H1 (cell line): ENCODE data around the gene PI4KA. TPM values are rescaled to one million over a fixed set of nuclear protein-coding genes. Genes with fewer than 3 reads are reported as not detected.

Experiments
- CTCF ChIA-PET: fragments of 300-600 bp; sonication (Branson Sonifier 250); formaldehyde crosslinking; loops from one replicate; lab custom pipeline; 2021; ENCODE audit not compliant: partially characterized antibody; lab: Charles Lee
- POLR2A ChIA-PET: fragments of 300-600 bp; sonication (Branson Sonifier 250); formaldehyde crosslinking; loops from one replicate; lab custom pipeline; 2021; ENCODE audit warnings: inconsistent platforms; ENCODE audit not compliant: partially characterized antibody; lab: Charles Lee
- DNase-seq, 2 experiments: peaks; one replicate each; pipeline versions ENCODE4 v3.0.0 to v3.0.0-alpha.2; 2010 to 2022; ENCODE audit warnings: low spot score in 2 of 2, low read depth in 1 of 2, mixed read lengths in 1 of 2
- FAIRE-seq: peaks from 2 replicates; lab custom pipeline; 2011; peaks lifted over from hg19 to GRCh38; lab: Jason Lieb, UNC
- H2AFZ ChIP-seq: 2 replicates; pipeline ENCODE4 v1.8.1; 2012; ENCODE audit warnings: low read length, inconsistent platforms
- H2AK5ac ChIP-seq: 2 replicates; pipeline ENCODE4 v1.6.1; 2013; ENCODE audit warnings: low read depth, low read length
- H2BK120ac ChIP-seq: replicated peaks from 2 replicates; pipeline ENCODE3; 2013; ENCODE audit warnings: low read depth, low read length, inconsistent platforms
- H2BK12ac ChIP-seq: 2 replicates; pipeline ENCODE4 v1.6.1; 2013; ENCODE audit warnings: low read depth, low read length
- H2BK15ac ChIP-seq: 2 replicates; pipeline ENCODE4 v1.6.1; 2013; ENCODE audit warnings: low read length
- H2BK20ac ChIP-seq: 2 replicates; pipeline ENCODE4 v1.6.1; 2013; ENCODE audit warnings: low read length
- H2BK5ac ChIP-seq: 2 replicates; pipeline ENCODE4 v1.6.1; 2013; ENCODE audit warnings: low read depth, low read length
- H3K14ac ChIP-seq: 2 replicates; pipeline ENCODE4 v1.6.1; 2013; ENCODE audit warnings: inconsistent platforms; ENCODE audit not compliant: insufficient read length
- H3K18ac ChIP-seq: 2 replicates; pipeline ENCODE4 v1.6.1; 2013; ENCODE audit warnings: low read length; ENCODE audit errors: extremely low read depth
- H3K23ac ChIP-seq: 2 replicates; pipeline ENCODE4 v1.6.1; 2013; ENCODE audit warnings: inconsistent platforms; ENCODE audit not compliant: insufficient read length
- H3K23me2 ChIP-seq: 2 replicates; pipeline ENCODE4 v1.6.1; 2013; ENCODE audit warnings: low read depth, low read length
- H3K27ac ChIP-seq: 2 replicates; pipeline ENCODE4 v1.6.1; 2011; ENCODE audit warnings: low read depth, low read length, inconsistent platforms
- H3K27me3 ChIP-seq, 4 experiments: replicated peaks in 1 of 4; 1 replicate in 1 of 4; 2 replicates in 3 of 4; pipeline versions ENCODE4 v1.6.1 to v1.8.1; 2011 to 2013; ENCODE audit warnings: low read length in 3 of 4, mild to moderate bottlenecking in 3 of 4, inconsistent platforms in 2 of 4, mixed read lengths in 2 of 4, moderate library complexity in 1 of 4; ENCODE audit not compliant: control insufficient read depth in 3 of 4, insufficient read depth in 3 of 4; ENCODE audit errors: extremely low read depth in 1 of 4
- H3K36me3 ChIP-seq, 4 experiments: 2 replicates each; pipeline versions ENCODE4 v1.6.1 to v1.8.1; 2011 to 2013; ENCODE audit warnings: mild to moderate bottlenecking in 4 of 4, low read length in 3 of 4, moderate library complexity in 2 of 4, control low read depth in 1 of 4, inconsistent platforms in 1 of 4; ENCODE audit not compliant: insufficient read depth in 4 of 4, control insufficient read depth in 2 of 4
- H3K4ac ChIP-seq: replicated peaks from 2 replicates; pipeline ENCODE3; 2013; ENCODE audit warnings: low read length, low read depth, mixed read lengths, inconsistent platforms; ENCODE audit not compliant: insufficient read length
- H3K4me1 ChIP-seq, 4 experiments: replicated peaks in 1 of 4; 1 replicate in 1 of 4; 2 replicates in 3 of 4; pipeline versions ENCODE4 v1.6.1 to v1.8.1; 2011 to 2013; ENCODE audit warnings: low read length in 3 of 4, inconsistent platforms in 2 of 4, mixed read lengths in 1 of 4; ENCODE audit not compliant: insufficient read depth in 4 of 4, control insufficient read depth in 3 of 4
- H3K4me2 ChIP-seq, 2 experiments: 2 replicates each; pipeline versions ENCODE4 v1.6.1 to v1.8.1; 2011 to 2013; ENCODE audit warnings: low read depth in 2 of 2, low read length in 2 of 2, control low read depth in 1 of 2, inconsistent platforms in 1 of 2, mild to moderate bottlenecking in 1 of 2; ENCODE audit not compliant: insufficient read depth in 1 of 2
- H3K4me3 ChIP-seq, 4 experiments: fragments of 200-600, 300-600 bp in 1 of 4; sonication (generic), shearing (Covaris generic), sonication (Bioruptor Twin) in 1 of 4; 2 replicates each; pipeline versions ENCODE4 v1.5.1 to v1.8.1; 2011 to 2016; ENCODE audit warnings: low read length in 4 of 4, low read depth in 3 of 4, control low read depth in 2 of 4, inconsistent platforms in 2 of 4, mild to moderate bottlenecking in 2 of 4, mixed read lengths in 1 of 4, moderate library complexity in 1 of 4; ENCODE audit not compliant: insufficient read depth in 2 of 4; ENCODE audit errors: extremely low read depth in 1 of 4
- H3K56ac ChIP-seq: replicated peaks from 2 replicates; pipeline ENCODE3; 2013; ENCODE audit warnings: low read depth, mild to moderate bottlenecking, mixed read lengths, low read length, inconsistent platforms; ENCODE audit not compliant: insufficient read length
- H3K79me1 ChIP-seq: 2 replicates; pipeline ENCODE4 v1.6.1; 2013; ENCODE audit warnings: low read depth, low read length, control low read depth
- H3K79me2 ChIP-seq, 2 experiments: 2 replicates each; pipeline versions ENCODE4 v1.6.1 to v1.8.1; 2012 to 2013; ENCODE audit warnings: low read length in 2 of 2, mild to moderate bottlenecking in 2 of 2, inconsistent platforms in 1 of 2; ENCODE audit not compliant: insufficient read depth in 2 of 2, control insufficient read depth in 1 of 2
- H3K9ac ChIP-seq, 4 experiments: replicated peaks in 1 of 4; 1 replicate in 1 of 4; 2 replicates in 3 of 4; pipeline versions ENCODE4 v1.6.1 to v1.8.1; 2011 to 2013; ENCODE audit warnings: low read depth in 3 of 4, low read length in 3 of 4, control low read depth in 2 of 4, mild to moderate bottlenecking in 2 of 4, moderate library complexity in 2 of 4, inconsistent platforms in 1 of 4; ENCODE audit errors: extremely low read depth in 1 of 4
- H3K9me3 ChIP-seq, 2 experiments: 2 replicates each; pipeline versions ENCODE4 v1.6.1 to v1.8.1; 2012 to 2013; ENCODE audit warnings: mild to moderate bottlenecking in 2 of 2, moderate library complexity in 2 of 2, control low read depth in 1 of 2, inconsistent platforms in 1 of 2, low read depth in 1 of 2, low read length in 1 of 2, mixed read lengths in 1 of 2; ENCODE audit not compliant: insufficient read depth in 2 of 2
- H4K20me1 ChIP-seq, 2 experiments: replicated peaks in 1 of 2; 2 replicates each; pipeline versions ENCODE3 to v1.8.1; 2011 to 2013; ENCODE audit warnings: inconsistent platforms in 2 of 2, low read length in 2 of 2, mild to moderate bottlenecking in 1 of 2; ENCODE audit not compliant: insufficient read depth in 2 of 2, control insufficient read depth in 1 of 2
- H4K5ac ChIP-seq: 2 replicates; pipeline ENCODE4 v1.6.1; 2013; ENCODE audit warnings: low read length, low read depth, mixed read lengths, inconsistent platforms; ENCODE audit not compliant: insufficient read length
- H4K8ac ChIP-seq: 2 replicates; pipeline ENCODE4 v1.8.0; 2013; ENCODE audit warnings: mild to moderate bottlenecking, moderate library complexity, low read length, inconsistent platforms; ENCODE audit not compliant: insufficient read depth; ENCODE audit errors: extremely low read depth
- H4K91ac ChIP-seq: replicated peaks from 2 replicates; pipeline ENCODE3; 2013; ENCODE audit warnings: low read length, mixed read lengths, inconsistent platforms; ENCODE audit not compliant: insufficient read length
- GABPA ChIP-seq: IDR thresholded peaks from 2 replicates; pipeline ENCODE4 v1.6.1; 2011; ENCODE audit warnings: mild to moderate bottlenecking, low read length, moderate library complexity, borderline replicate concordance; ENCODE audit not compliant: insufficient read depth
- HDAC6 ChIP-seq: IDR thresholded peaks from one replicate; pipeline ENCODE4 v1.7.1; 2012; ENCODE audit warnings: low read depth, mild to moderate bottlenecking, inconsistent platforms, low read length, moderate library complexity
- KDM4A ChIP-seq: IDR thresholded peaks from one replicate; pipeline ENCODE4 v1.7.1; 2012; ENCODE audit warnings: low read depth, mild to moderate bottlenecking, moderate library complexity, low read length, inconsistent platforms; ENCODE audit not compliant: severe bottlenecking
- NANOG ChIP-seq: IDR thresholded peaks from 2 replicates; pipeline ENCODE4 v1.6.1; 2011; ENCODE audit warnings: low read length, low read depth, mild to moderate bottlenecking, inconsistent platforms; ENCODE audit not compliant: insufficient read depth, poor library complexity, severe bottlenecking
- RAD21 ChIP-seq, 2 experiments: IDR thresholded peaks in 1 of 2; conservative IDR thresholded peaks in 1 of 2; 2 replicates each; pipeline ENCODE4 v1.6.1; 2011; ENCODE audit warnings: low read depth in 2 of 2, low read length in 2 of 2, improper control_type of control experiment in 1 of 2, inconsistent platforms in 1 of 2, mild to moderate bottlenecking in 1 of 2, moderate library complexity in 1 of 2
- RBBP5 ChIP-seq: IDR thresholded peaks from 2 replicates; pipeline ENCODE4 v1.7.1; 2012; ENCODE audit warnings: low read depth, mild to moderate bottlenecking, inconsistent platforms, low read length, moderate library complexity, borderline replicate concordance
- TBP ChIP-seq: IDR thresholded peaks from 2 replicates; pipeline ENCODE4 v1.6.1; 2011; ENCODE audit warnings: low read depth, low read length, improper control_type of control experiment
- TCF12 ChIP-seq: IDR thresholded peaks from 2 replicates; pipeline ENCODE4 v1.6.1; 2011; ENCODE audit warnings: low read depth, mild to moderate bottlenecking, low read length
- WGBS, 2 experiments: shearing (Covaris generic) in 1 of 2; methylation state at CpG; one replicate each; pipeline versions ENCODE4 v1.1.6 to v1.1.7; 2013 to 2015; ENCODE audit warnings: low lambda C conversion rate in 2 of 2, mixed read lengths in 2 of 2, inconsistent platforms in 1 of 2, low coverage in 1 of 2, missing lambda C conversion rate in 1 of 2; ENCODE audit not compliant: insufficient replicate concordance in 2 of 2, insufficient coverage in 1 of 2, insufficient read length in 1 of 2; ENCODE audit errors: extremely low coverage in 1 of 2, missing lambda C conversion rate in 1 of 2; 5-methylcytosine and 5-hydroxymethylcytosine counted together
- polyA plus RNA-seq, 7 experiments: library from polyadenylated mRNA; depleted of rRNA in 3 of 7; stranded (reverse) in 5 of 7; unstranded in 2 of 7; fragments of >200 nt in 5 of 7; fragments of 200-250 nt in 2 of 7; gene quantifications; 1 replicate in 5 of 7; 2 replicates in 1 of 7; 4 replicates in 1 of 7; pipeline versions ENCODE4 v1.2.1 to v1.2.3, GENCODE V29; 2011 to 2013; ENCODE audit warnings: missing spikeins in 2 of 7, mixed read lengths in 2 of 7
- total RNA-seq: library from RNA; stranded (reverse); fragmentation: NEBNext Ultra II Directional; extraction: Animal tissue kit (Norgen Biotek cat#: 25700); gene quantifications from 2 replicates; pipeline ENCODE4 v1.2.1, GENCODE V29; 2021
- TF ChIP-seq, protein P1 (sequence below), 3 experiments: IDR thresholded peaks; 1 replicate in 2 of 3; 2 replicates in 1 of 3; pipeline versions ENCODE4 v1.5.1 to v1.6.1; 2011; ENCODE audit warnings: low read length in 3 of 3, mild to moderate bottlenecking in 3 of 3, inconsistent platforms in 2 of 3, low read depth in 1 of 3, moderate library complexity in 1 of 3; ENCODE audit not compliant: insufficient read depth in 1 of 3; ENCODE audit errors: control extremely low read depth in 1 of 3

PI4KA gene
- total and polyA plus RNA-seq, 2 of the 8 experiments (the other 6 are each of a cell fraction or from before 2014, with no cell fraction given), result 22.5 to 37.7 TPM

- 90% methylated on average over 13 of the region's 13 CpGs; no CpG with 5 or more reads in 1 of the 2 experiments for WGBS, 2 experiments
- Histone ChIP-seq H4K8ac (no peak overlapping the region), H3K23ac (no peak overlapping the region), H3K23me2 (no peaks in the 10 kb centered on the region), H2BK12ac (no peak overlapping the region), H3K27me3 (no peaks in the 10 kb centered on the region), H3K14ac (no peak overlapping the region), H4K5ac (no peak overlapping the region), H3K4me2 (no peak overlapping the region), H4K91ac (no peak overlapping the region), H3K4me1 (peaks cover 0 to 2% (median 0%) of the 10 kb centered on the region in 4 experiments; a peak in 1 of 7 replicates), H2BK120ac (no peak overlapping the region), H2AK5ac (no peak overlapping the region), H4K20me1 (no peaks in the 10 kb centered on the region), H3K4ac (no peak overlapping the region), H3K79me1 (no peaks in the 10 kb centered on the region), H2BK5ac (no peak overlapping the region), H3K9ac (no peak overlapping the region), H3K4me3 (no peak overlapping the region), H3K18ac (no peak overlapping the region), H3K56ac (no peak overlapping the region), H2BK15ac (no peak overlapping the region), H3K79me2 (no peaks in the 10 kb centered on the region), H3K36me3 (peaks cover 0 to 5% (median 3%) of the 10 kb centered on the region in 4 experiments; a peak in 3 of 8 replicates), H2AFZ (no peak overlapping the region), H3K9me3 (no peaks in the 10 kb centered on the region), H2BK20ac (no peak overlapping the region), H3K27ac (no peak overlapping the region)
- ChIA-PET CTCF (interaction anchor here (0.8 to 1.4 kb wide), 4 partner anchors 15 to 106 kb away, joined by 3 to 4 read pairs (median 4); no protein-coding TSS in a partner anchor), POLR2A (no interaction called here)
- FAIRE-seq, result no peak
- no peak for DNase-seq
- TF ChIP-seq, protein P1, sequence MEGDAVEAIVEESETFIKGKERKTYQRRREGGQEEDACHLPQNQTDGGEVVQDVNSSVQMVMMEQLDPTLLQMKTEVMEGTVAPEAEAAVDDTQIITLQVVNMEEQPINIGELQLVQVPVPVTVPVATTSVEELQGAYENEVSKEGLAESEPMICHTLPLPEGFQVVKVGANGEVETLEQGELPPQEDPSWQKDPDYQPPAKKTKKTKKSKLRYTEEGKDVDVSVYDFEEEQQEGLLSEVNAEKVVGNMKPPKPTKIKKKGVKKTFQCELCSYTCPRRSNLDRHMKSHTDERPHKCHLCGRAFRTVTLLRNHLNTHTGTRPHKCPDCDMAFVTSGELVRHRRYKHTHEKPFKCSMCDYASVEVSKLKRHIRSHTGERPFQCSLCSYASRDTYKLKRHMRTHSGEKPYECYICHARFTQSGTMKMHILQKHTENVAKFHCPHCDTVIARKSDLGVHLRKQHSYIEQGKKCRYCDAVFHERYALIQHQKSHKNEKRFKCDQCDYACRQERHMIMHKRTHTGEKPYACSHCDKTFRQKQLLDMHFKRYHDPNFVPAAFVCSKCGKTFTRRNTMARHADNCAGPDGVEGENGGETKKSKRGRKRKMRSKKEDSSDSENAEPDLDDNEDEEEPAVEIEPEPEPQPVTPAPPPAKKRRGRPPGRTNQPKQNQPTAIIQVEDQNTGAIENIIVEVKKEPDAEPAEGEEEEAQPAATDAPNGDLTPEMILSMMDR (IDR thresholded peaks at IDR 0.05; ENCODE audit: control extremely low read depth in 1 of 3, insufficient read depth in 1 of 3, low read depth in 1 of 3, low read length in 3 of 3), result no peak
- no peak for TF ChIP-seq RBBP5
- TF ChIP-seq HDAC6, result no peak
- no peak for TF ChIP-seq NANOG
- TF ChIP-seq TCF12, result no peak
- no peak for TF ChIP-seq RAD21 (IDR thresholded peaks at IDR 0.05 in 1 of 2, conservative IDR thresholded peaks at IDR 0.05 in 1 of 2; ENCODE audit: low read depth in 2 of 2, low read length in 2 of 2)
- no peak for TF ChIP-seq GABPA
- no peak for TF ChIP-seq KDM4A
- no peak for TF ChIP-seq TBP
Measured at GRCh38 chr22:20889904-20890540, 31.4 kb upstream of the PI4KA start.
